ENCODE data around the gene SLC6A11.

The SLC6A11 gene

DNA sequence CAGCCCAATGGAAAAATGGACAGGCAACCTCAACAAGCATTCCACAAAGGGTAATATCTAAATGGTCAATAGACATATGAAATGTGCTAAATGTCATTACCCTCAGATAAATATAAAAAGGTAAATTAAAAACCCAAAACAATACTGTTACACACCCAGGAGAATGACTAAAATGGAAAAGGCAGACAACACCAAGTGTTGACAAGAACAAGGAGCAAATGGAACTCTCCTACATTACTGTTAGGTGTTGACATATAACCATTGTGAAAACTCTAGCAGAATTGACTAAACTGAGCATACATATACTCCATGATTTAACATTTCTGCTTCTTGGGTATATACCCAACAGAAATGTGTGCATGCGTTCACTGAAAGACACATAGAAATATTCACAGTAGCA, 25.3 kb upstream of the SLC6A11 start:
- DNase-seq (ENCODE audit: low read depth in 2 of 2), result no peak

DNA sequence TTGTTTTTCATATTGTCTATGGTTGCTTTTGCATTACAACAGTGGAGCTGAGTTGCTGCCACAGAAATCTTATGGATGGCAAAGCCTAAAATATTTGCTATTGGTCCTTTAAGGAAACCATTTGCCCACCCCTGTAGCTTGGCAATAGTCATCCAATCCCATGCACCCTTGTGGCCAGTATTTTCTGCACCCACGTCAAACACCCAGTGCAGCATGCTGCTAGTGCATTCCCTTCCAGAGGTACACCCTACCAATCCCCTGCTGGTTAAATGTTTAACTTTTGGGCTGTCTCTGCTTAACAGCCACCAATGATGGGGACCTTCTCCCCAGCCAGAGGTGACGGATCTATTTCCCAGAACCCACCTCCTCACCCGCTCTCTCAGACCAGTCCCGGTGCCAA, 23.8 kb upstream of the SLC6A11 start:
- DNase-seq (ENCODE audit: low read depth in 2 of 2), result no peak

DNA sequence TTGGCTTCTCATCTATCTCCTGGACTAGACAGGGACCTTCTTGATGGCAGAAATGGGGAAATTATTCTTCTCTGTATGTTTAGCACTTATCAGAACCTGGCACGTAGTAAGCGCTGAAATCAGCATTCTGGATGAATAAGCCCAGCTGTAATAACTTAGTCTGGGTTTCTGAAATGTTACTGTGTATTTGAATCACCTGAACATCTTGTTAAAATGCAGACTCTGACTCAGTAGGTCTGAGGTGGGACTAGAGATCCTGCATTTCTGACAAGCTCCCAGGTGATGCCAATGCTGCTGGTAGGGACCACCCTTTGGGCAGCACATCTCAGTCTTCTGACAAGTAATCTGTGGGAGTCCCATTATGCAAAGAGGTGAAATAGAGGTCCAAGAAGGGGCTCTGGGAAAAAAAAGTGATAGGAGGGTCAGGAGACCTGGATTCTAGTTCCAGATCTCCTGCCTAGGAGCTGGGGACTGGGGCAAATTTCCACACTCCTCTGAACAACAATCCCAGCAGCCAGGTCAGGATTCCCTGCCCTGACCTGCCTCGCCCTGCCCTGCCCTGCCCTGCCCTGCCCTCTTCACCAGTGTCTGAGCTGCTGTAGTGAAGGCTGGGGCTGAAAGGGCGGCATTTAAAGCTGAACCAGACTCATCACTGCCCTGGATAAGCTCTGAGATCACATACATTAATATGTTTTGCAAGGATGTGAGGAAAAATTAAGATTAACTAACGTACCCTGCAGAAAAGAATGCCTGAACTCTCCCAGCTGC, 17.2 kb upstream of the SLC6A11 start:
- no peak for DNase-seq (ENCODE audit: low read depth in 2 of 2)

DNA sequence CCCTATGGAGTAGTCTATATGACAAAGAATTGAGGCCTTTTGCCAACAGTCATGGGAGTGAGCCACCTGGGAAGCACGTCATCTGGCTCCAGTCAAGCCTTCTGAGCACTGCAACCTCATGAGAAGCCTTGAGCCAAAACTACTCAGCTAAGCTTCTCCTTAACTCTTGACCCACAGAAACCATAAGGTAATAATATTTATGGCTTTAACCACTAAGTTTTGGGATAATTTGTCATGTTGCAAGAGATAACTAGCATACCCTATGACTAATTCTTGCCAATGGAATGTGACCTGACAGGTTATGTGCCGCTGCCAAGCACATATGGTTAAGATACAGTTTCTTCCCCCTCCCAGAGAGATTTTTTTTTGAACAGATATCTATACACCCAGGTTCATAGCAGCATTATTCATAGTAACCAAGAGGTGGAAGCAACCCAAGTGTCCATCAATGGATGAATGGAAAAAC, 11.8 kb upstream of the SLC6A11 start:
- DNase-seq (ENCODE audit: low read depth in 2 of 2), result no peak

DNA sequence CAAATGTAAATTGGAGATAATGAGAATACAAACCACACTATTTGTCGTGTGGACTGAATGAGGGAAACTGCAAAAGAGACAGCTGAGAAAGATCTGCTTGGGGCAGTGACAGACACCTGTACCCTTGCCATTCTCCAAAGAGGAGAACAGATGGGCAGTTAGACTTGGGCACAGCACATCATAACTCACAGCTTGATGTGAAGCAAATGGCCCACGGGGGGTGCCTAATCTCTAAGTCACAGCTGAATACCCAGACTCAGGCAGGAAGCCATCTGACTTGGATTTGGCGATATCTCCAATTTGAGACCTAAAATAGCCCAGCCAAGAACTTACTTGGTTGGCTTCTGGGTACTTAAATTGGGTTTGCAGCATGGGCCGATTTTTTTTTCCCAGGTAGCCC, 10.0 kb upstream of the SLC6A11 start:
- no peak for DNase-seq (ENCODE audit: low read depth in 2 of 2)

DNA sequence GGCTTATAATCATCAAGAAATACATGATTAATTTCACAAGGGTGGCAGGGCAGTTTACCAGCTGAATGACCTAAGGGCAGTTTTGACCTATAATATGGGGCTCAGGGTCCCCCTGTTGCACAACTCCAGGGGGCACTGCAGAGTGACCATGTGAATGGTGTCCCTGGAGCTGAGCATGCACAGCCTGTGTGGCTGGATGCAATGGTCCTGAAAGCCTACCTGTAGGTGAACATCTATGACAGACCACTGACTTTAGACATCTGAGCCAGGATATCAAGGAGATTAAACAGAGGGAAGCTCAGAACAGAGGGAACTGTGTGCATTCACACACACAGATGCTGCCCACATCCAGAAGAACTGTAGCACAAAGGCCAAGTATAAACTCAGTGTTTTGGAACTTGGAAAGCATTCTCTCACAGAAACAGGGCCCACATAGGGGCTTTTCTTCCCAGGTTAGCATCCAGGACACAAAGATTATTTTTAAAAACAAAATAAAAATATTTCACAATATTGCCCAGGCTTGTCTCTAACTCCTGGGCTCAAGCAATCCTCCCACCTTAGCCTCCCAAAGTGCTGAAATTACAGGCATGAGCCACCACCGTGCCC, 7.8 kb upstream of the SLC6A11 start:
- DNase-seq (ENCODE audit: low read depth in 2 of 2), result no peak

DNA sequence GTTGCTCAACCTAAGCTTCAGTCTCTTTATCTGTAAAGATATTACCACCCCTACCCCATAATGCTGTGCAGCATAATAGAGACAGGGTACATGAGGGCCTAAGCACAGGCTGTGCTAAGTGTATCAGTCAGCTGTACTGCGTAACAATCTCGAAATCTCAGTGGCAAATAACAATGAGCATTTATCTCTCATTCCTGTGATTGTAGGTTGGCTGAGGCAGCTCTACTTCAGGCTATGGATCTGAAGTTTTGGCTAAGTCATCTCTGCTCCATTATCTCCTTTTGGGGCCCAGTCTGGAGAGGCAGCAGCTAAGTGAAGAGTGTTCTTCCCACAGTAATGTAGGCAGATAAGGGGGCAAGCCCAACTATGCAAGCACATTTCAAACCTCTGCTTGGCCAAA, 7.1 kb upstream of the SLC6A11 start:
- no peak for DNase-seq (ENCODE audit: low read depth in 2 of 2)

DNA sequence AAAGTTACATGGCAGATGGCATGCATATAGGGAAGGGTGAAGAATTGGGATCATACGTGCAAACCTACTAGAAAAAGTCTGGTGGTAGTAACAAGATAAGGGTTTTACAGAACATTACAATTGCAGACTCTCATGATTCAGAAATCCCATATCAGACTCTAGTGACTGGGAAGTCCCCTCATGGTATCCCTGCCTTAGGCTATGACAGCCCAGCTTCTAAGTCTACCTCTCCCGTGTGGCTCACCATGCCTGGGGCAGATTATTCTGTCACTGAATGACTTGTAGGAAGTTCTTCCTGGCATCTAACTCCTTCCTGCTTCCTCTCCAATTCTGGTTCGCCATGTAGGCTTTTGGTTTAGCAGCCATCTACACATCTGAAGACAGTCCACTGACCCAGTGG, 5.7 kb upstream of the SLC6A11 start:
- DNase-seq (ENCODE audit: low read depth in 2 of 2), result no peak

DNA sequence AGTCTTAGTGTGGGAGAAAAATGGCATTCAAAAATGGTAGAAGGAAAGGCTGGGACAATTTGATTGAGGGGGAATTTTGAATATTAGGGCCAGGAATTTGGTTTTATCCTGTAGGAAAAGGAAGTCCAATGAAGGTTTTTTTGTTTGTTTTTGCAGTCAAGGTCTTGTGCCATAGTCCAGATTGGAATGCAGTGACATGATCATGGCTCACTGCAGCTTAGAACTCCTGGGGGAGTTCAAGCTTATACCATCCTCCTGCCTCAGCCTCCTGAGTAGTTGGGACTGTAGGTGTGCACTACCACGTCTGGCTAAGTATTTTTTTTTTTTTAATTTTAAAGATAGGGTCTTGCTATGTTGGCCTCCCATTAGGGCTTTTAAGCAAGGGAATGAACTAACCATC, 2.6 kb upstream of the SLC6A11 start:
- no peak for DNase-seq (ENCODE audit: low read depth in 2 of 2)

DNA sequence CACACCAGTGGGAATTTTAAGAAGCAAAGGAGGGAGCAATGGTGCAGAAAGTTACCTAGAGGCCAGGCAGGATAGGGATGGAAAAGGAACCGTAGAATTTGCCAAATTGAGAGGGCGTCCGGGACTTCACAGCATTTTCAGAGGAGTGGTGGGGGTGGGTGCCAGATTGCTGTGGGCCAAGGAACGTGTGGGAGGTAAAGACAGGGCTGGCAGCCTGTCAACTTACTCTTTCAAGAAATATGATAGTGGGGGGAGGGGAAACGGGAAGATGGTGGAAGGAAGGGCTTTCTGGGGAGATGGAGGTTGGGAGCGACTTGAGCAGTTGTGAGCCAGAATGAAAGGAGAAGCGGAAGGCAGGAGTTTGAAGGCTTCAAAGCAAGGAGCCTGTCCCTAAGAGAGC, 1.4 kb upstream of the SLC6A11 start:
- no peak for DNase-seq (ENCODE audit: low read depth in 2 of 2)

DNA sequence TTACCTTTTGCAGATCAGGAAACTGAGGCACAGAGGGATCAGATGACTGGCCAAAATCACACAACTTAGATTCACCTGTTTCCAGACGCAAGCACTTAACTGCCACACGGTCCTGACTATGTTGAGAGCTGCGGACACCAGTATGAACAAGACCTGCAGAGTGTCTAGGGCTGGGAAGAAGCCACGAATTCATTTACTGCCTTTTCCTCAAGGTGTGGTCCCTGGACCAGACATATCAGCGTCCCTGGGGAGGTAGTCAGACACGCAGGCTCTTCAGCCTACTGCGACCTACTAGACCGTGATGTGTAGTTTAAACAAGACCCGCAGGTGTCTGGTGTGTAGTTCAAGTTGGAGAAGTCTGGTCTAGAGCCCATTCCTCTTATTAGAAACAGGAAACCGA, 541 bp upstream of the SLC6A11 start:
- no peak for DNase-seq (ENCODE audit: low read depth in 2 of 2)

DNA sequence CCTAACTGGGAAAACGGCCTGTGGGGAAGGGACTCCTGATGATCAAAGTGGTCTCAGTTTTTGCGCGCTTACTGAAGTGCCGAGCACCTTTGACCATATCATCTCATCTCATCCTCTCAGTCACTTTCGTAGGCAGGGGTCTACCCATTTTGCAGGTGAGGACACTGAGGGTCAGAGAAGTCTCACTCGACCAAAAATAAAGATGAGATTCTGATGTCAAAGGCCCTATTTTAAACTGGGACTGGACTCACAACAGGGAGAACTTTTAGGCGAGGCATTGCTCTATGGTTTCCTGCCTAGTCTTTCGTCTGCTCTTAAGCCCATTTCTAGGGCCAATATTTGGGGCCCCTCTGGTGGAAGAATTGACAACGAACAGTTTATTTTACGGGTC, 830 bp downstream of the SLC6A11 start:
- DNase-seq (ENCODE audit: low read depth in 2 of 2), result no peak

DNA sequence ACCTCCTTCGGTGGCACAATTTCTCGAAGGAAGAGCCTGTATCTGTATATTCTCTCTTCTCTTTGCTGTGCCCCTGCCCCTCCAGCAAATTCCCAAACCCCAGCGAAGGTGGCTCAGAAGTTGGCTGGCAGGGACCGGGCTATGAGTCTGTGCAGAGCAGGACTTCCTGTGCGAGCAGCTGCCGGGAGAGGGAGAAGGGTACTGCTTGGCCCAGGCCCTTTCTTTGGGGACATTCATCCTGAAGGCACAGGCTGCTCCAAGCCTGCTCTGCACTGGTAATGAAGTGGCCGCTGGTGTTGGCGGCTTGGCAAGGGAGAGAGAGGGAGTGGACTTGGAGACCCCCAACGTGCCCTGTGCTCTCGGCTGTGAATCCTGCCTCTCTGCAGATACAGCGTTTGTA, 1.5 kb downstream of the SLC6A11 start:
- DNase-seq (ENCODE audit: low read depth in 2 of 2), result no peak

DNA sequence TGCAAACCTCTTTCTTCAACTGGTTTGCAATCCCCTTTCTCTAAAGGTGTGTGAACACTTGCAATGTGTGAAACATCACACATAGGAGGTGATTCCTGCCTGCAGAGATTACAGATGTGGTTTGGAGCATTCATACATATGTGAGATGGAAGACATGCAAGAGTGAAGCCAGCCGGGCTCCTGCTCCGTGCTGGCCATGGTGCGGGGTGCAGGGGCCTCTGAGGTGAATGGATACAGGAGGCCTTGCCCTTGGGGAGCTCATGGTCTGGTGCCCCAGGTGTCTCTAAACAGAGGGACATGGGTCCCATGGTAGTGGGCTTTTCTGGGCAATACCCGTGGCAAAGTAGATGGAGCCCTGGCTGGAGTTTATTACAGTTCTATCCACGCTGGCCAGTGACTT, 6.0 kb downstream of the SLC6A11 start:
- DNase-seq (ENCODE audit: low read depth in 2 of 2), result no peak

DNA sequence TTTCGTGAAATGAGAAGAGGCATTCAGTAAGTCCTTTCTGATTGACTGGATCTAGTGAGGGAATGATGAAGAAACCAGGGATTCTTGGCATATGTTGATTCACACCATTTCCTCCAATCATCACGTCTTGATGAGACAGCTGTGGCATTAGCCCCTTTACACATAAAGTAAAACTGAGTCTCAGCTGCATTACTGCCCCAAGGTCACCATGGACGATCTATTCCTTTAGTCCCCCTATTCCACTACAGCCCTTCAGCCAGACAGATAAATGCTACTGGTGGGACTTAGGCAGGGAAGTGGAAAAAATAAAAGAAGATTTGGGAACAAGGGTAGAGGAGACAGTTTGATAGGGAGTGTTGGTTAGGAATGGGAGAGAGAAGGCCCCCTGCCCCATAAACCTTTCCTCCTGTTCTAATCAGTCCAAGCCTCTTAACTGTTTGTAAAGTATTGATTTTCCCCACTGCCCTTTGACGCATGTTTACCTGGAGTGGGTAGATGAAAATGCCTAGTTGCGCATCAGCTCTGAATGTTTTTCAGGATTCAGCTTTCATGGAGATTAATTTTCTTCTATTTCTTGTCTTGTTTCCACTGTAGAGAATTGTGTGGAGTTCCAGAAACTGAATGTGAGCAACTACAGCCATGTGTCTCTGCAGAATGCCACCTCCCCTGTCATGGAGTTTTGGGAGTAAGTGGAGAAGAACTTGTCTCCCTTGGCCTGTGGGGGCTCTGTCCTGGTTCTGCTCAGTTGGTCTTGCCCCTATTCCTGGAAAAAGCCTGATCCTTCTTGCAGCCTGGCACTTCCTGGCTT, 6.9 kb downstream of the SLC6A11 start:
- no peak for DNase-seq (ENCODE audit: low read depth in 2 of 2)

DNA sequence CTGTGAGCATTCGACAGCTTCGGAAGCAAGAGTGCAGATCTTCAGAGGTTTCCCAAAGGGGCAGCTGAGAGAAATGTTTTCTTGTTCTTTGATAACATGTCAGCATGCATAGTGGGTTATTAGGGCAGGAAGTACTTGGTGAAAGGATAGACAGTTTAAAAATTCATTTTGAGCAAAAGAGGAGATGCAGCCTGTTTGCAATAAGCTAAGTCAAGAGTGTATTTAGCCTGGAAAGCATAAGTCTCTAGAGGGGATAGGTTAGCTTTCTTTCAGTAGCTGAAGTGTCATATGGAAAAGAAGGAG, 7.4 kb downstream of the SLC6A11 start:
- DNase-seq (ENCODE audit: low read depth in 2 of 2), result no peak

DNA sequence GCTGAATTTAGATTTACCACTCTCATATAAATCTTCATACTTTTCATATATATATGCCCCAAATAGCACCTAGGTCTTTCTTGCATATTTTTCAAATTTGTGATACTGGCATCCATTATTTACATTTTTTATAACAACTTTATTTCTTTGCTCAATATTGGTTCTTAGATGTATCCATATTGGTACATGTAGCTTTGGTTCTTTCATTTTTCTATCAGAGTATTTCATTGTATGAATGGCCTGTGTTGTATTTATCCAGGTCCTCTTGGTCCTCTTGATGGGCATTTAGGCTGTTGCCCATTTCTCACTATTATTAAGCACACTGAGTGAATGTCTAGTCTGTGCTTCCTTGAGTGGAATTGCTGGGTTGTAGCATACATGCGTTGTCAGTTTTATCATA, 8.4 kb downstream of the SLC6A11 start:
- DNase-seq (ENCODE audit: low read depth in 2 of 2), result no peak

DNA sequence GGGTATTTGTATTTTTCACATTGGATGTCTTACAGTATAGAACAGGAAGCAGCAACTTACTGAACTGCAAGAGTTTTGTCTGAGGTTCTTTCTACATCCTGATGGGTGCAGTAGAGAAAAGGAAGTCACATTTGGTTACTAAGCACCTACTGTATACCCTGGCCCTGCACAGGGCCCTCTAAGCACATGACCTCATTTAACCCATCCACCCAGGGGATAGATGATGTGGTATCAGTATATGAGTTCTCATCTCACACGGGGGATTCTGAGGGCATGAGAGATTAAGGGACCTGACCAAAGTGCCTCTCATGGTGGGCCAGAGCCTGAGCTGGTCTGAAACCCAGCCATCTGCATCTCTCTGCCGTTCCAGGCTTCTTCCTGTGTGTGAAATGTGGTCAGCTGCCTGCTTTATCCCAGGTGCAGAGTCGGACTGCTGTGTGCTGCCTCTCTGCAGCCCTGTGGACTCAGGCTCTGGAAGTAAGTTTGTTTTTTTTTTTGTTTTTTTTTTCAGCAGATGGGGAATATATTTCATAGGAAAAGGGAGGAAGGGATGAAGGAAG, 17.9 kb downstream of the SLC6A11 start:
- no peak for DNase-seq (ENCODE audit: low read depth in 2 of 2)

DNA sequence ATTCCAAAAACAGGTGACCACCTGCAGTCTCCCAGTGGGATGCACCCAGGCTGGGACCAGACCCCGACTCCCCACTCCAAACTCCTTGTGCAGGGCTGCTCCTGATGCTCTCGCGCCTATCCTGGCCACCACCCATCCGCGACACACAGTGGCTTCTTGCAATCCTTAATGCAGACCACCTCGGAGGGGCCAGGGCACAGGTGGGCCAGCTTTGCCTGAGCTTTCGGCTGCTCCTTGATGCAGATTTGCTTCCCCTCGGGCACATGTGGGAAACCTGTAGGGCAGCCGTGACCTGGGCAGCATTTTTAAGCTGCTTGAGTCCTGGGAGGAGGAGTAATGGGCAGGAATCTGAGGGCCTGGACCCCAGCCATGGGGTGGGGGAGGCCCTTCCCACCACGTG, 18.9 kb downstream of the SLC6A11 start:
- DNase-seq (ENCODE audit: low read depth in 2 of 2), result no peak

DNA sequence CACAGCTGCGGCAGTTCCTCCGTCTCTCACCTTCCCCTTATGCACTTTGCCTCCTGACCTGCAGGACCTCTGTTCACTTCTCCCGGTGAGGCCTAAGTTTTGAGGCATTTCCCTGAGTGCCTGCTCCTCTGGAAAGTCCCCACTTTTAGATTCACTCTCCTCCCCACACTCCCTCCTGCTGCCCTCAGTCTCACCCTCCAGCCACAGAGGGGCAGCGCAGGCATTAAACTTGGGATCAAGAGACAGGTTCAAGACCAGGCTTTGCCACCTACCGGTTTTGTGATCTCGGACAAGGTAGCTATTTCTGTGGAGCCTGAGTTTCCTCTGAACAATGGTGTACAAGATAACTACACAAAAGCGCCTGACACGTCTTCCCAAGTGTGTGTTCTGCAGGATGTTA, 19.4 kb downstream of the SLC6A11 start:
- no peak for DNase-seq (ENCODE audit: low read depth in 2 of 2)

DNA sequence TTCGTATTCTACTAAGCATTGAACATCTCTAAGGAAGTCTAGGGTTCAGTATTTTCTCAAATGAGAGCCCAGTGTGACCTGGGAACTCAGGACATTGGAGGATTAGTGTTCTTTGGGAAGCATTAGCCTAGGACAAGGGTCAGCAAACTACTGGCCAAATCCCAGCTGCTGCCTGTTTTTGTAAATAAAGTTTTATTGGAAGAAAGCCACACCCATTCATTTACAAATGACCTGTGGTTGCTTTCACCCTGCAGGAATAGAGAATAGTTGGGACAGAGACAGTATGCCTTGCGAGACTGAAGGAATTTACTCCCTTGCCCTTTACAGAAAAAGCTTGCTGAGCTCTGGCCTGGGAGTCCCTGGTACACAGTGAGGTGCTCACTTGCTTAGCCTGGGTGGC, 20.6 kb downstream of the SLC6A11 start:
- no peak for DNase-seq (ENCODE audit: low read depth in 2 of 2)

DNA sequence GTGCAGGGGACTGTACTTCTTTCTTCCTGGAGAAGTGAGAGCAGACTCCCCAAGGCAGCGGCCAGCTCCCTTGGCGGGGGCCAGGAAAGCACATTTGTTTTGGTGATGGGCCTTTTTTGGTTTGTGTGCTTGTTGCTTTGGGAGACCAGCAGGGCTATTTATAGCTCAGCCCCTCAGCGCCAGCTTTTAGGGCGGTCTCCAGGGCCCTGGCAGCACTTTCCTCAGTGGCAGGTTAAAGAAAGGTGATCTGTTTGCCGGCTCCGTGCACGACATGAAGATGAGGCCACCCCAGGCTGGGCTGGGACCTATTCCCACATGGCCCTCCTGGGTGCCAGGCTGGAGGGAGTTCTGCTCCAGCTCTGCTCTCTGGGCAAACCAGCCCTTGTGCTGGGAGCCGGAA, 21.8 kb downstream of the SLC6A11 start:
- DNase-seq (ENCODE audit: low read depth in 2 of 2), result no peak

DNA sequence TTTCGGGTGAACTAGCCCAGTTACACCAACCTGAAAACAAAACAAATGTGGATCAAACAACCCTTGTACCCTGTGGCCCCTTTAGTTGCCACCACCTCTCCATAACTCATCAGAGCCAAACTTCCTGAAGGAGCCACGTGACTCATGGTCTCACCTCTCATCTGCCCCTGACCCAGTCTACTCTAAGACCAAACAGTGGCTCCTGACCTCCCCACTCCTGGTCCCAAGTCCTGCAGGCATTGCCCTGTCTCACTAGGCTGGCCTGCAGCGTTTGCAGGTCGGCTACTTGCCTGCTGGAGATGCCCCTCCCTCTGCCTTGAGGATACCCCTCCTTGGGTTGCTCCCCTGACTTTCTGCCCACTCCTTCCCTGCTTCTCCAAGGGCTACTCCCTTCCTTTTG, 23.1 kb downstream of the SLC6A11 start:
- no peak for DNase-seq (ENCODE audit: low read depth in 2 of 2)

Data from stimulated activated CD4-positive, alpha-beta T cell treated with anti-CD3 and anti-CD28 coated beads, Interleukin-1b, Interleukin-23, amount 100 ng/mL, for 1 hour (primary cell).